ENCODE measurements around the gene MESP1.

DNA sequence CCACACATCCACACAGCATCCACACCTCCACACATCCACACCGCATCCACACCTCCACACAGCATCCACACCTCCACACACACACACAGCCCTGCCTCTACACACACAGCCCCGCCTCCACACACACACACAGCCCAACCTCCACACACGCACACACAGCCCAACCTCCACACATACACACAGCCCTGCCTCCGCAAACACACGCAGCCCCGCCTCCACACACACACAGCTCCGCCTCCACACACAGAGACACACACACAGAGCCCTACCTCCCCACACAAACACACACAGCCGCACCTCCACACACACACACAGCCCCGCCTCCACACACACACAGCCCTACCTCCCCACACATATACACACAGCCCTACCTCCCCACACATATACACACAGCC lies 4.7 kb downstream of the MESP1 start:
- TF ChIP-seq POLR2A (IDR thresholded peaks at IDR 0.05): no peak
- TF ChIP-seq POLR2AphosphoS5 (IDR thresholded peaks at IDR 0.05; ENCODE audit: insufficient read depth in 1 of 2, low read depth in 1 of 2): no peak
- TF ChIP-seq, protein P1, sequence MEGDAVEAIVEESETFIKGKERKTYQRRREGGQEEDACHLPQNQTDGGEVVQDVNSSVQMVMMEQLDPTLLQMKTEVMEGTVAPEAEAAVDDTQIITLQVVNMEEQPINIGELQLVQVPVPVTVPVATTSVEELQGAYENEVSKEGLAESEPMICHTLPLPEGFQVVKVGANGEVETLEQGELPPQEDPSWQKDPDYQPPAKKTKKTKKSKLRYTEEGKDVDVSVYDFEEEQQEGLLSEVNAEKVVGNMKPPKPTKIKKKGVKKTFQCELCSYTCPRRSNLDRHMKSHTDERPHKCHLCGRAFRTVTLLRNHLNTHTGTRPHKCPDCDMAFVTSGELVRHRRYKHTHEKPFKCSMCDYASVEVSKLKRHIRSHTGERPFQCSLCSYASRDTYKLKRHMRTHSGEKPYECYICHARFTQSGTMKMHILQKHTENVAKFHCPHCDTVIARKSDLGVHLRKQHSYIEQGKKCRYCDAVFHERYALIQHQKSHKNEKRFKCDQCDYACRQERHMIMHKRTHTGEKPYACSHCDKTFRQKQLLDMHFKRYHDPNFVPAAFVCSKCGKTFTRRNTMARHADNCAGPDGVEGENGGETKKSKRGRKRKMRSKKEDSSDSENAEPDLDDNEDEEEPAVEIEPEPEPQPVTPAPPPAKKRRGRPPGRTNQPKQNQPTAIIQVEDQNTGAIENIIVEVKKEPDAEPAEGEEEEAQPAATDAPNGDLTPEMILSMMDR (IDR thresholded peaks at IDR 0.05): no peak
